ENCODE data around the gene NUP37. TPM values are rescaled to one million over a fixed set of nuclear protein-coding genes. Genes with fewer than 3 reads are reported as not detected.

NUP37 gene
- total and polyA plus RNA-seq, 4 donors, result 14.0 to 23.3 (median 19.5) TPM

GRCh38 chr12:102054345-102054744 lies 65.6 kb downstream of the NUP37 start:
- Histone ChIP-seq H3K9ac (ENCODE audit: insufficient read depth in 1 of 2, low read length in 2 of 2) (no peak overlapping the region), H3K4me1 (ENCODE audit: control insufficient read depth in 5 of 5, insufficient read depth in 5 of 5, low read length in 5 of 5) (peaks cover 0 to 7% (median 0%) of the 10 kb centered on the region in 5 donors), H3K27ac (ENCODE audit: low read depth in 1 of 2, low read length in 1 of 2) (no peak overlapping the region), H3K36me3 (ENCODE audit: control insufficient read depth in 4 of 4, insufficient read depth in 4 of 4, low read length in 4 of 4) (peaks cover 9 to 18% (median 14%) of the 10 kb centered on the region in 4 donors), H3K27me3 (ENCODE audit: control insufficient read depth in 3 of 3, insufficient read depth in 3 of 3, low read length in 2 of 3) (no peaks in the 10 kb centered on the region), H3K4me3 (no peak overlapping the region), H3K9me3 (ENCODE audit: control insufficient read depth in 4 of 4, insufficient read depth in 3 of 4, low read length in 3 of 4) (no peaks in the 10 kb centered on the region)
- 96 to 99% methylated on average over 4 of the region's 4 CpGs for WGBS, 2 donors
- ATAC-seq (ENCODE audit: insufficient read depth, low FRiP score) (no peak), DNase-seq (no peak)
- TF ChIP-seq CTCF (IDR thresholded peaks at IDR 0.05; ENCODE audit: control extremely low read depth, extremely low read depth), result no peak

- no peak for TF ChIP-seq CTCF (IDR thresholded peaks at IDR 0.05; ENCODE audit: control extremely low read depth, extremely low read depth)
- peaks cover 12 to 26% (median 19%) of the 10 kb centered on the region in 4 donors for H3K36me3 ChIP-seq (ENCODE audit: control insufficient read depth in 4 of 4, insufficient read depth in 4 of 4, low read length in 4 of 4)
- H3K4me3 ChIP-seq, result no peak overlapping the region
- peaks cover 0 to 7% (median 0%) of the 10 kb centered on the region in 5 donors for H3K4me1 ChIP-seq (ENCODE audit: control insufficient read depth in 5 of 5, insufficient read depth in 5 of 5, low read length in 5 of 5)
- no peak overlapping the region for H3K9ac ChIP-seq (ENCODE audit: insufficient read depth in 1 of 2, low read length in 2 of 2)
- no peaks in the 10 kb centered on the region for H3K9me3 ChIP-seq (ENCODE audit: control insufficient read depth in 4 of 4, insufficient read depth in 3 of 4, low read length in 3 of 4)
- ATAC-seq (ENCODE audit: insufficient read depth, low FRiP score) (no peak), DNase-seq (no peak)
- H3K27me3 ChIP-seq (ENCODE audit: control insufficient read depth in 3 of 3, insufficient read depth in 3 of 3, low read length in 2 of 3), result no peaks in the 10 kb centered on the region
- H3K27ac ChIP-seq (ENCODE audit: low read depth in 1 of 2, low read length in 1 of 2), result no peak overlapping the region
Observed at GRCh38 chr12:102053062-102053349, 66.9 kb downstream of the NUP37 start.

GRCh38 chr12:102052192-102053061 lies 67.5 kb downstream of the NUP37 start:
- no peak for TF ChIP-seq CTCF (IDR thresholded peaks at IDR 0.05; ENCODE audit: control extremely low read depth, extremely low read depth)
- Histone ChIP-seq H3K36me3 (ENCODE audit: control insufficient read depth in 4 of 4, insufficient read depth in 4 of 4, low read length in 4 of 4) (peaks cover 12 to 26% (median 19%) of the 10 kb centered on the region in 4 donors), H3K27ac (ENCODE audit: low read depth in 1 of 2, low read length in 1 of 2) (no peak overlapping the region), H3K9me3 (ENCODE audit: control insufficient read depth in 4 of 4, insufficient read depth in 3 of 4, low read length in 3 of 4) (no peaks in the 10 kb centered on the region), H3K9ac (ENCODE audit: insufficient read depth in 1 of 2, low read length in 2 of 2) (no peak overlapping the region), H3K4me3 (no peak overlapping the region), H3K4me1 (ENCODE audit: control insufficient read depth in 5 of 5, insufficient read depth in 5 of 5, low read length in 5 of 5) (peaks cover 0 to 7% (median 0%) of the 10 kb centered on the region in 5 donors), H3K27me3 (ENCODE audit: control insufficient read depth in 3 of 3, insufficient read depth in 3 of 3, low read length in 2 of 3) (no peaks in the 10 kb centered on the region)
- 97 to 98% methylated on average over 4 of the region's 4 CpGs for WGBS, 2 donors
- DNase-seq (no peak), ATAC-seq (ENCODE audit: insufficient read depth, low FRiP score) (no peak)
